ENCODE data around the gene CREM.

Gene CREM

DNA sequence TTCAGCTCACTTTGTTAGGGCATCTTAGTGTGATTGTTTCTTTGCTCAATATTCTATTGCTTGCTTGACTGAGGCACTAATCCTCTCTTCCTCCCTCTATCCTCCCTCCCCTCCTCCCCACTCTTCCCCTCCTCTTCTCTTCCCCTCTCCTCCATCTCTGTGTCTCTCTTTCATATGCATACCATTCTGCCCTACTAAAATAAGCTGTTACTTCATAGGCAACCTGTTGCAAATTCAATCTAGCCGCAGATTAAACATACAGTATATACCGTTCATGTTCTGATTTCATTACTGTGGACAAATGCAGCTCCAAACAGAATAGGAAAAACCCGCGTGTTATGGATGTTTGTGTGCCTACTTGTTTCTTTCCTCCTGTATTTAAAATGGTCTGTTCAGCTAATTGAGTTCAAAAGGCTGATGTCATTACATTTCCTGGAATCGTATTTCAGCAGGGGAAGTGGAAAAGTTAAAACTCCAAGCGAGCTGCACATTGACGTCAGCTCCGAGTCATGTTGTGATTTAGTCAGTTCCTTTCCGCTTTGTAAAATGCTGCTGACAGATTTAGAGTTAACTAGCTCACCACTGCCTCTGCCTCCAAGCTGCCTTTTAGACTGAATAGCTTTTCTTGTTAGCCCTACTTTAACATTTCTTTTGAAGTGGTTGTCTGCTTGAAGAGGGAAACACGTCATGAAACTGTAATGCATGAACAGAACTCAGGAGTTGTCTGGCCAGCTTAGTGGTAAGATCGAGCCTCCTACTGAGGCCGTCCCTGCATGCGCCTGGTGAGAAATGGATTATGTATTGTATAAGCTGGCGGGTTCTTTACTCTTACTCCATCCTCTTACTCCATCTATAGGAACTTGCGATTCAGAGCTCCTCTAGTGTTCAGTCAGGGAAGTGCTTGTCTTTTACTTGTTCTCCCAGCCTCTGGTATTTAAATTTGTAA is 69.0 kb downstream of the CREM start:
- Histone ChIP-seq H3K9ac (ENCODE audit: low read depth, low read length, poor library complexity, severe bottlenecking) (peak overlapping the region; percentile 57), H3K4me3 (ENCODE audit: low read length, poor library complexity, severe bottlenecking) (peak overlapping the region; percentile 75), H2AFZ (ENCODE audit: low read length) (peak overlapping the region; percentile 92), H3K9me2 (replicated peaks; ENCODE audit: low read depth, low read length) (no peaks in the 10 kb centered on the region), H3K9me3 (ENCODE audit: insufficient read depth, low read depth, low read length) (no peaks in the 10 kb centered on the region), H3K36me3 (ENCODE audit: insufficient read depth, low read length) (no peaks in the 10 kb centered on the region), H3K4me2 (ENCODE audit: low read depth, low read length, poor library complexity, severe bottlenecking) (peak overlapping the region; percentile 88), H3F3A (ENCODE audit: low read depth) (no peaks in the 10 kb centered on the region), H3K27me3 (ENCODE audit: insufficient read depth, low read length, poor library complexity, severe bottlenecking) (no peaks in the 10 kb centered on the region), H3K4me1 (ENCODE audit: insufficient read depth, low read length, poor library complexity, severe bottlenecking) (peaks cover 32% of the 10 kb centered on the region), H3K79me2 (ENCODE audit: insufficient read depth, low read length) (no peaks in the 10 kb centered on the region), H4K20me1 (ENCODE audit: insufficient read depth, low read length, poor library complexity, severe bottlenecking) (no peaks in the 10 kb centered on the region)
- TF ChIP-seq, protein P1, sequence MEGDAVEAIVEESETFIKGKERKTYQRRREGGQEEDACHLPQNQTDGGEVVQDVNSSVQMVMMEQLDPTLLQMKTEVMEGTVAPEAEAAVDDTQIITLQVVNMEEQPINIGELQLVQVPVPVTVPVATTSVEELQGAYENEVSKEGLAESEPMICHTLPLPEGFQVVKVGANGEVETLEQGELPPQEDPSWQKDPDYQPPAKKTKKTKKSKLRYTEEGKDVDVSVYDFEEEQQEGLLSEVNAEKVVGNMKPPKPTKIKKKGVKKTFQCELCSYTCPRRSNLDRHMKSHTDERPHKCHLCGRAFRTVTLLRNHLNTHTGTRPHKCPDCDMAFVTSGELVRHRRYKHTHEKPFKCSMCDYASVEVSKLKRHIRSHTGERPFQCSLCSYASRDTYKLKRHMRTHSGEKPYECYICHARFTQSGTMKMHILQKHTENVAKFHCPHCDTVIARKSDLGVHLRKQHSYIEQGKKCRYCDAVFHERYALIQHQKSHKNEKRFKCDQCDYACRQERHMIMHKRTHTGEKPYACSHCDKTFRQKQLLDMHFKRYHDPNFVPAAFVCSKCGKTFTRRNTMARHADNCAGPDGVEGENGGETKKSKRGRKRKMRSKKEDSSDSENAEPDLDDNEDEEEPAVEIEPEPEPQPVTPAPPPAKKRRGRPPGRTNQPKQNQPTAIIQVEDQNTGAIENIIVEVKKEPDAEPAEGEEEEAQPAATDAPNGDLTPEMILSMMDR (conservative IDR thresholded peaks at IDR 0.05; ENCODE audit: low read length) = peak; percentile 91
- TF ChIP-seq EZH2phosphoT487 (IDR thresholded peaks at IDR 0.05; ENCODE audit: borderline replicate concordance) = no peak

DNA sequence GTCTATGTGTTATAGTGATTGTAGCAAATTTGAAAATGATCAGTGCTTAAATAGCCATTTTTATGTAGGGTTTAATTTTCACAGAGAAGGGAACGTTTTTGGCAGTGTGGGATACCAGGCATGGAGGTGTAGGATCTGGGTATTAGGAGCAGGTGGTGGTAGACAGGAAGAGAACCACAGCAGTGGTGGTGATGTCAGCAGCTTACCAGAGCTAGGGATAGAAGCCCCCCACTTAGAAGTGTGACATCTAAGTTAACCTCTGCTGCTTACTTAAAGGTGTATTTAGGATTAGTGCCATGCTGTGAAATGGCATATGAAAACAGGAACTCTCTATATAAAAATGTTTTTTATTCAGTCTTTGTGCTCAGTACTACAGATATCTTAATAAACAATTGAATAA is 73.8 kb downstream of the CREM start:
- peaks cover 10% of the 10 kb centered on the region for H3K4me1 ChIP-seq (ENCODE audit: insufficient read depth, low read length, poor library complexity, severe bottlenecking)
- no peak for TF ChIP-seq EZH2phosphoT487 (IDR thresholded peaks at IDR 0.05; ENCODE audit: borderline replicate concordance)
- TF ChIP-seq, protein P1 (conservative IDR thresholded peaks at IDR 0.05; ENCODE audit: low read length) = no peak
- H3K4me3 ChIP-seq (ENCODE audit: low read length, poor library complexity, severe bottlenecking) = no peak overlapping the region
- H3K27me3 ChIP-seq (ENCODE audit: insufficient read depth, low read length, poor library complexity, severe bottlenecking) = no peaks in the 10 kb centered on the region
- no peaks in the 10 kb centered on the region for H3K9me3 ChIP-seq (ENCODE audit: insufficient read depth, low read depth, low read length)
- H3K9ac ChIP-seq (ENCODE audit: low read depth, low read length, poor library complexity, severe bottlenecking) = no peak overlapping the region
- no peaks in the 10 kb centered on the region for H3K36me3 ChIP-seq (ENCODE audit: insufficient read depth, low read length)
- H3K9me2 ChIP-seq (replicated peaks; ENCODE audit: low read depth, low read length) = no peaks in the 10 kb centered on the region
- H2AFZ ChIP-seq (ENCODE audit: low read length) = no peak overlapping the region
- H3K4me2 ChIP-seq (ENCODE audit: low read depth, low read length, poor library complexity, severe bottlenecking) = no peak overlapping the region
- H4K20me1 ChIP-seq (ENCODE audit: insufficient read depth, low read length, poor library complexity, severe bottlenecking) = no peaks in the 10 kb centered on the region
- H3K79me2 ChIP-seq (ENCODE audit: insufficient read depth, low read length) = no peaks in the 10 kb centered on the region
- no peaks in the 10 kb centered on the region for H3F3A ChIP-seq (ENCODE audit: low read depth)

GRCh38 chr10:35201234-35201633 is 74.6 kb downstream of the CREM start:
- H3K9me2 ChIP-seq (replicated peaks; ENCODE audit: low read depth, low read length) = no peaks in the 10 kb centered on the region
- H4K20me1 ChIP-seq (ENCODE audit: insufficient read depth, low read length, poor library complexity, severe bottlenecking) = no peaks in the 10 kb centered on the region
- H3K9ac ChIP-seq (ENCODE audit: low read depth, low read length, poor library complexity, severe bottlenecking) = no peak overlapping the region
- no peaks in the 10 kb centered on the region for H3K9me3 ChIP-seq (ENCODE audit: insufficient read depth, low read depth, low read length)
- H3K27me3 ChIP-seq (ENCODE audit: insufficient read depth, low read length, poor library complexity, severe bottlenecking) = no peaks in the 10 kb centered on the region
- peaks cover 4% of the 10 kb centered on the region for H3K4me1 ChIP-seq (ENCODE audit: insufficient read depth, low read length, poor library complexity, severe bottlenecking)
- no peaks in the 10 kb centered on the region for H3K79me2 ChIP-seq (ENCODE audit: insufficient read depth, low read length)
- no peaks in the 10 kb centered on the region for H3F3A ChIP-seq (ENCODE audit: low read depth)
- H3K4me3 ChIP-seq (ENCODE audit: low read length, poor library complexity, severe bottlenecking) = no peak overlapping the region
- H3K36me3 ChIP-seq (ENCODE audit: insufficient read depth, low read length) = no peaks in the 10 kb centered on the region
- TF ChIP-seq EZH2phosphoT487 (IDR thresholded peaks at IDR 0.05; ENCODE audit: borderline replicate concordance) = no peak
- TF ChIP-seq, protein P1 (conservative IDR thresholded peaks at IDR 0.05; ENCODE audit: low read length) = no peak
- H2AFZ ChIP-seq (ENCODE audit: low read length) = no peak overlapping the region
- no peak overlapping the region for H3K4me2 ChIP-seq (ENCODE audit: low read depth, low read length, poor library complexity, severe bottlenecking)

All from Loucy (cell line).